ENCODE measurements around the gene YIPF2.
"Not testable (repeated sequence)": the region's sequence is repeated elsewhere in the genome, so short reads cannot be mapped to it uniquely, and the experiment has no call there.

The YIPF2 gene

GRCh38 chr19:10928563-10929401, at the start of gene YIPF2, which contains the start of gene TIMM29:
TSS of gene YIPF2 (minus strand) at chr19:10928639. CDS start at chr19:10928410, 229 bp downstream.
TSS of gene TIMM29 (plus strand) at chr19:10928811. CDS start at chr19:10928823, 12 bp downstream.
- peak; percentile 88 for DNase-seq (ENCODE audit: low read depth, low spot score)

DNA sequence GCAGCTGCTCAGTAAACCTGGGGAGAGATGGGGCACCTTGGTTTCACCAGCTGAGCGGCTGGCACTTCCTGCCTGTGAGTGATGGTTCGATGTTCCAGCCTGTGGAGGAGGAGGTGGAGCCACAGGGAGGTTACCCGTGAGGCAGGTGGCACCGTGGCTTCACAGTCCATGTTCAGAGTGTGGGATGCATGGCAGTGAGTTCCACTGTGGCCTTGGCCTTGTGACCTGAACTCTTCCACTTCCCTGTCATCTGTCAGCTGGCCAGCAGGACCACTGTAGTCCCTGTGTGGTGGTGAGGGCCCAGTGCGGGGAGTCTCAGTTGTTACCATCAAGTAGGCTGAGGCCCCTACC, 49.3 kb upstream of the YIPF2 start:
- no peak for DNase-seq (ENCODE audit: low read depth, low spot score)

- no peak for DNase-seq (ENCODE audit: low read depth, low spot score)
These were observed 47.9 kb upstream of the YIPF2 start for GRCh38 chr19:10976131-10976892.

- DNase-seq (ENCODE audit: low read depth, low spot score): no peak
These were observed 47.1 kb upstream of the YIPF2 start for GRCh38 chr19:10975374-10976130.

DNA sequence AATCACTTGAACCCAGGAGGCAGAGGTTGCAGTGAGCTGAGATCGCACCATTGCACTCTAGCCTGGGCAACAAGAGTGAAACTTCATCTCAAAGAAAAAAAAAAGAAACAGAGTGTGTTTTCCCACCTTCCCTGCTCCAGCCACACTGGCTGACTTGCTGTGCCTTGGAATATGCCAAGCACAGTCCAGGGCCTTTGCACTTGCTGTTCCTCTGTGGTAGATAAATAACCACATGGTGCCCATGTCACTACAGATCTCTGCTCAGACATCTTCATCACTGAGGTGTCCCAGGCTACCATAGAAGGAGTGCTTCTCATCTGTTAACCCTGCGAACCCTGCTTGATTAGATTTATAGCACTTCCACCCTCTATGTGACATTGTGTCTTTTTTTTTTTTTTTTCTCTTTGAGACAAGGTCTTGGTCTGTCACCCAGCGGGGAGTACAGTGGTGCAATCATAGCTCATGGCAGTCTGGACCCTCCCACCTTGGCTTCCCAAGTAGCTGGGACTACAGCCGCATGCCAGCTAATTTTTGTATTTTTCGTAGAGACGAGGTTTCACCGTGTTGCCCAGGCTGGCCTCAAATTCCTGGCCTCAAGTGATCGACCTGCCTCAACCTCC, 42.8 kb upstream of the YIPF2 start:
- DNase-seq (ENCODE audit: low read depth, low spot score): no peak

DNA sequence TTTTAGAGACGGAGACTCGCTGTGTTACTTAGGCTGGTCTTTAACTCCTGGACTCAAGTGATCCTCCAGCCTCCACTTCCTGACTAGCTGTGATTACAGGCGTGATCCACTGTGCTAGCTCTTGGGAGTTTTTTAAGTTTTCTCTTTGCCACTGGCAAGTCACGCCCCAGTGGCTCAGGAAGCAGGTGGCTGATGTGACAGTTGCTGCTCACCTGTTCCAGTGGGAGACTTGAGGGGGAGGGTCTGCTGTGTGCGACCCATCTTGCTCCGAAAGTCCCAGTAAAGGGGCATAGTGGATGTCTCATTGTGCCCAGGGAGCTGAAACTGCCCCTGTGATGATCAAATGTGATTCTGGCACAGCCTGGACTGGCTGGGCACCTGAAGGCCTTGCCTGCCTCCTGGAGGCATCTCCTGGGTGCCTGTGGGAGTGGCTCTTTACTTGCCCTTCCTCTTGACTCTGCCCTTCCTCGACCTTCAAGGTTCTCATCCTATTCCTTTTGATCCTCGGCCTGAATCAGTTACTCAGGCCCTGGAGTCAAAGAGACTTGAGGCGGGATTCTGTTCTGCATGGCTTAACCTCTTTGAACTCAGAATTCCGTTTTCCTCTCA, 40.2 kb upstream of the YIPF2 start:
- no peak for DNase-seq (ENCODE audit: low read depth, low spot score)

DNA sequence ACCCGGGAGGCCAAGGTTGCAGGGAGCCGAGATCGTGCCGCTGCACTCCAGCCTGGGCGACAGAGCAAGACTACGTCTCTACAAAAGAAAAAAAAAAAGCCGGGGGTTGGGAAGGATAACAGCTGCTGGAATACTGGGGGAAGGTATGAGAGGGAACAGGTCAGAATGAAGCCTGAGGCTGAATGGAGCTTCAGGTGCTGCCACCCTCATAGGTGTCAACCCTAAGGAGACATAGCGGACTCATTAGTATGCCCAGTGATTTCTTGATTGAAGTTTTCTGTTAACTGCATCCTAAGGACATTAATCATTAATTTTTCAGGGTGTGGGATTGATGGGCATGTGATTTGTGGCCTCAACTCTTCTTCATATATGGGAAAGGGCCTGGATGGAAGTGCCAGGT, 38.4 kb upstream of the YIPF2 start:
- no peak for DNase-seq (ENCODE audit: low read depth, low spot score)

DNA sequence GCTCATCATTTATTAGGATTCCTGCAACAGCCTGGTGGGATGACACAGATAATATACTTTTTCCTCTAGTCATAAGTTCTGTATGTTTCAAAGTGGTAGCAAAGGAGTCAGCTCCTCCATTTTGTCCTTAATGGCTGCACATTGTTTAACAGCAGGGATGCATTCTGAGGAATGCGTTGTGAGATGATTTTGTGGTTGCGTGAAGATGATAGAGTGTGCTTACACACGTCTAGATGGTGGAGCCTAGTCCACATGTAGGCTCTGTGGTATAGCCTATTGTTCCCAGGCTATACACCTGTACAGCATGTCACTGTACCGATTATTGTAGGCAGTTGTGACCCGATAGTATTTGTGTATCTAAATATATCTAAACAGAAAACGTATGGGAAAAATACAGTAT, 37.0 kb upstream of the YIPF2 start:
- DNase-seq (ENCODE audit: low read depth, low spot score): no peak

DNA sequence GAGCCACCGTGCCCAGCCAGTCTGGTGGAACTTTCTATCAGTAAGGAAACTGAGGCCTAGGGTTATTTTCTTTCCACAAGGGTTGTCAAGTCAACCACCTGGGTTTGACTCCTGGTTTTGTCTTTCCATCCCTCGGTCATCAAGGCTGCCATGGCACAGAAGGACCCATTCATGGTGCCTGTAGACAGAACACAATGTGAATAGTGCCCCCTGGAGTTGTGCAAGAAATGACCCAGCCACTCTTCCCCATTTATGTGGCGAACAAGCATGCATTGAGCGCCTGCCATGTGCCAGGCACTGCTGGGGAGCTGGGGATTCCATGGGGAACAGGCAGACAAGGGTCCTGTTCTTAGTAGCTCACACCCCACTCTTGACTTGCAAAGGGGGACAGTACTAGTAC, 36.5 kb upstream of the YIPF2 start:
- no peak for DNase-seq (ENCODE audit: low read depth, low spot score)

DNA sequence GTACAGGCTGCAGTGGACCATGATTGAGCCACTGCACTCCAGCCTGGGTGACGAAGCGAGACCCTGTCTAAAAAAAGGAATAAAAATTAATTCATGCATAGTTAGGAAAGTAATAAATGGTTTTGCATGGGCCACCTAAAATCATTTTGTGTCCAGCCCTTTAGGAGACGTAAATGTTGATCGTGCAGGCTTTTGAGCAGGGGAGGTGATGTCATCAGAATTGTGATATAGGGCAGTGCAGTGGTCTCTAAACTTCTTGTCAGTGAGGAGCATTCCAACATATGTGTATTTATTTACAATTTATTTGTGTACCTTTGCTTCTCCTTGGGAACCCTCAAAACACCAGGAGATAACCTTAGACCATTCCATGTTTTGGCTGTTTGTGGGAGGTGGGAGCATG, 35.4 kb upstream of the YIPF2 start:
- DNase-seq (ENCODE audit: low read depth, low spot score): no peak

GRCh38 chr19:10962863-10963262, 34.4 kb upstream of the YIPF2 start:
- no peak for DNase-seq (ENCODE audit: low read depth, low spot score)

- no peak for DNase-seq (ENCODE audit: low read depth, low spot score)
These were observed 32.8 kb upstream of the YIPF2 start for GRCh38 chr19:10961073-10961860.

GRCh38 chr19:10960314-10961072, 32.1 kb upstream of the YIPF2 start, which contains the start of gene SMARCA4:
TSS of gene SMARCA4 (plus strand) at chr19:10961030. CDS start at chr19:10984152, 23,122 bp downstream.
- DNase-seq (ENCODE audit: low read depth, low spot score): peak; percentile 96

- not testable (repeated sequence) for DNase-seq (ENCODE audit: low read depth, low spot score)
These were observed 31.0 kb upstream of the YIPF2 start for GRCh38 chr19:10959277-10959968.

GRCh38 chr19:10952809-10953208, 24.4 kb upstream of the YIPF2 start:
- DNase-seq (ENCODE audit: low read depth, low spot score): no peak

- no peak for DNase-seq (ENCODE audit: low read depth, low spot score)
These were observed 18.7 kb upstream of the YIPF2 start for GRCh38 chr19:10946958-10947657.

DNA sequence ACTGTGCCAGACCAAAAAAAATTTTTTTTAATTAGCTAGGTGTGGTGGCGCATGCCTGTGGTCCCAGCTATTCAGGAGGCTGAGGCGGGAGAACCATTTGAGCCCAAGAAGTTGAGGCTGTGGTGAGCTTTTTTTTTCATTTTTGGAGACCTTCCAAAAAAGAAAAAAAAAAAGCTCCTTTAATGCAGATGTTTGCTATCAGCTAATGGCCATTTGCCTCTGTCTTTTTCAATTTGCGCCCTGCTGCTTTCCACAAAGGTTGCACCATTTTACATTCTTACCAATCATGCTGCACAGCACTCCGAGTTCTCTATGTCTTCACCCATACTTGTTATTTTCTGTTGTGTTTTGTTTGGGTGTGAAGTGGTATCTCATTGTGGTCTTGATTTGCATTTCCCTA, 16.8 kb upstream of the YIPF2 start:
- DNase-seq (ENCODE audit: low read depth, low spot score): no peak

- DNase-seq (ENCODE audit: low read depth, low spot score): not testable (repeated sequence)
These were observed 15.0 kb upstream of the YIPF2 start for GRCh38 chr19:10943412-10943811.
